ENCODE measurements around the gene ALG14.

ALG14 gene

DNA sequence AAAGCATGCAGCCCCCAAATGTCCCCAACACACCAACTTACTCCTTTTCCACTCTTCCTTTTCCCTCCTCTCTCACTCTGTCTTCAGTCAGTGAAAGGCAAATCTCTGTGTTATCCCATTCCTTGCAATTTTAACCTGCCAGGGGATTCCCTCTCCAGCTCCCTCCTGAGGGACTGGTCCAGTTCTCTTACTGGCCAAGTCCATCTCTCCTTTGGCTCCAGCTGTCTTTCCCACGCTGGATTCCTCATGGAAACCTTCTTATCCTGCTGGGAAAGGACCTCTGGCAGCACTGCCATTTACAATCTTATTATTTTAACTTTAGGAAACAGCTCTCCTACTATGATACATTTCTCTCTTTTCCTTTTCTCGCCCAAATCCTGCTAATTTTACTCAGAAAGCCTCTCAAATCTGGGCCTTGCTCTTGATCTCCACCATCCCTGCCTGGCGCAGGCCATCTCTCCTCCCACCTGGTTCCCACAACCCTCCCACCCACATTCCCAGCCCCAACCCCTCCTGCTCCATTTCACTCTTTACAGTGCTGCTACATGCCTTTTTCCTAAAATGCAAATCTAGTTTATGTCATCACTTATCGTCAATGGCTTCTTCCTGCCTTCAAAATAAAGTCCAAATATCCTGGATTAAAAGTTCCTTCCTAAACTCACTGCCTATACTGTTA is 73.2 kb downstream of the ALG14 start:
- CTCF ChIA-PET, result interaction anchor here (0.9 kb wide), 1 partner anchor 966 kb away, joined by 4 read pairs; no protein-coding TSS in a partner anchor
- Histone ChIP-seq H3K9me3 (ENCODE audit: control insufficient read depth, insufficient read depth, low read depth, low read length) (no peaks in the 10 kb centered on the region), H3K27ac (ENCODE audit: extremely low read depth, low read depth, low read length) (no peak overlapping the region), H3K4me1 (ENCODE audit: control insufficient read depth, insufficient read depth, low read length) (peaks cover 9% of the 10 kb centered on the region), H3K36me3 (ENCODE audit: control insufficient read depth in 2 of 2, insufficient read depth in 1 of 2, low read length in 2 of 2) (no peaks in the 10 kb centered on the region), H3K4me3 (ENCODE audit: low read depth, low read length) (no peak overlapping the region)
- POLR2A ChIA-PET, result no interaction called here
- TF ChIP-seq, protein P1, sequence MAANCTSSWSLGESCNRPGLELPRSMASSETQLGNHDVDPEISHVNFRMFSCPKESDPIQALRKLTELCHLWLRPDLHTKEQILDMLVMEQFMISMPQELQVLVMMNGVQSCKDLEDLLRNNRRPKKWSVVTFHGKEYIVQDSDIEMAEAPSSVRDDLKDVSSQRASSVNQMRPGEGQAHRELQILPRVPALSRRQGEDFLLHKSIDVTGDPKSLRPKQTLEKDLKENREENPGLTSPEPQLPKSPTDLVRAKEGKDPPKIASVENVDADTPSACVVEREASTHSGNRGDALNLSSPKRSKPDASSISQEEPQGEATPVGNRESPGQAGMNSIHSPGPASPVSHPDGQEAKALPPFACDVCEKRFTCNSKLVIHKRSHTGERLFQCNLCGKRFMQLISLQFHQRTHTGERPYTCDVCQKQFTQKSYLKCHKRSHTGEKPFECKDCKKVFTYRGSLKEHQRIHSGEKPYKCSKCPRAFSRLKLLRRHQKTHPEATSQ (tag by site-specific recombination; IDR thresholded peaks at IDR 0.05), result no peak
- TF ChIP-seq ZFHX2 (tag by site-specific recombination; conservative IDR thresholded peaks at IDR 0.05) (peak; percentile 80), ZNF521 (tag by site-specific recombination; IDR thresholded peaks at IDR 0.05) (no peak), EGR2 (tag by site-specific recombination; IDR thresholded peaks at IDR 0.05; ENCODE audit: low read depth) (peak; percentile 63), ZNF146 (tag by site-specific recombination; IDR thresholded peaks at IDR 0.05) (no peak), ZNF792 (tag by site-specific recombination; IDR thresholded peaks at IDR 0.05) (no peak), ZNF654 (tag by site-specific recombination; IDR thresholded peaks at IDR 0.05; ENCODE audit: low read depth) (no peak), ZNF561 (tag by site-specific recombination; IDR thresholded peaks at IDR 0.05; ENCODE audit: borderline replicate concordance) (no peak), ZNF169 (tag by site-specific recombination; IDR thresholded peaks at IDR 0.05) (no peak), ZNF596 (tag by site-specific recombination; IDR thresholded peaks at IDR 0.05) (no peak)
- TF ChIP-seq, protein P2, sequence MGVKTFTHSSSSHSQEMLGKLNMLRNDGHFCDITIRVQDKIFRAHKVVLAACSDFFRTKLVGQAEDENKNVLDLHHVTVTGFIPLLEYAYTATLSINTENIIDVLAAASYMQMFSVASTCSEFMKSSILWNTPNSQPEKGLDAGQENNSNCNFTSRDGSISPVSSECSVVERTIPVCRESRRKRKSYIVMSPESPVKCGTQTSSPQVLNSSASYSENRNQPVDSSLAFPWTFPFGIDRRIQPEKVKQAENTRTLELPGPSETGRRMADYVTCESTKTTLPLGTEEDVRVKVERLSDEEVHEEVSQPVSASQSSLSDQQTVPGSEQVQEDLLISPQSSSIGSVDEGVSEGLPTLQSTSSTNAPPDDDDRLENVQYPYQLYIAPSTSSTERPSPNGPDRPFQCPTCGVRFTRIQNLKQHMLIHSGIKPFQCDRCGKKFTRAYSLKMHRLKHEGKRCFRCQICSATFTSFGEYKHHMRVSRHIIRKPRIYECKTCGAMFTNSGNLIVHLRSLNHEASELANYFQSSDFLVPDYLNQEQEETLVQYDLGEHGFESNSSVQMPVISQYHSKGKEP (tag by site-specific recombination; IDR thresholded peaks at IDR 0.05), result no peak
- TF ChIP-seq, protein P3, sequence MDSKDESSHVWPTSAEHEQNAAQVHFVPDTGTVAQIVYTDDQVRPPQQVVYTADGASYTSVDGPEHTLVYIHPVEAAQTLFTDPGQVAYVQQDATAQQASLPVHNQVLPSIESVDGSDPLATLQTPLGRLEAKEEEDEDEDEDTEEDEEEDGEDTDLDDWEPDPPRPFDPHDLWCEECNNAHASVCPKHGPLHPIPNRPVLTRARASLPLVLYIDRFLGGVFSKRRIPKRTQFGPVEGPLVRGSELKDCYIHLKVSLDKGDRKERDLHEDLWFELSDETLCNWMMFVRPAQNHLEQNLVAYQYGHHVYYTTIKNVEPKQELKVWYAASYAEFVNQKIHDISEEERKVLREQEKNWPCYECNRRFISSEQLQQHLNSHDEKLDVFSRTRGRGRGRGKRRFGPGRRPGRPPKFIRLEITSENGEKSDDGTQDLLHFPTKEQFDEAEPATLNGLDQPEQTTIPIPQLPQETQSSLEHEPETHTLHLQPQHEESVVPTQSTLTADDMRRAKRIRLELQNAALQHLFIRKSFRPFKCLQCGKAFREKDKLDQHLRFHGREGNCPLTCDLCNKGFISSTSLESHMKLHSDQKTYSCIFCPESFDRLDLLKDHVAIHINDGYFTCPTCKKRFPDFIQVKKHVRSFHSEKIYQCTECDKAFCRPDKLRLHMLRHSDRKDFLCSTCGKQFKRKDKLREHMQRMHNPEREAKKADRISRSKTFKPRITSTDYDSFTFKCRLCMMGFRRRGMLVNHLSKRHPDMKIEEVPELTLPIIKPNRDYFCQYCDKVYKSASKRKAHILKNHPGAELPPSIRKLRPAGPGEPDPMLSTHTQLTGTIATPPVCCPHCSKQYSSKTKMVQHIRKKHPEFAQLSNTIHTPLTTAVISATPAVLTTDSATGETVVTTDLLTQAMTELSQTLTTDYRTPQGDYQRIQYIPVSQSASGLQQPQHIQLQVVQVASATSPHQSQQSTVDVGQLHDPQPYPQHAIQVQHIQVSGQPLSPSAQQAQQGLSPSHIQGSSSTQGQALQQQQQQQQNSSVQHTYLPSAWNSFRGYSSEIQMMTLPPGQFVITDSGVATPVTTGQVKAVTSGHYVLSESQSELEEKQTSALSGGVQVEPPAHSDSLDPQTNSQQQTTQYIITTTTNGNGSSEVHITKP (tag by site-specific recombination; IDR thresholded peaks at IDR 0.05), result no peak

DNA sequence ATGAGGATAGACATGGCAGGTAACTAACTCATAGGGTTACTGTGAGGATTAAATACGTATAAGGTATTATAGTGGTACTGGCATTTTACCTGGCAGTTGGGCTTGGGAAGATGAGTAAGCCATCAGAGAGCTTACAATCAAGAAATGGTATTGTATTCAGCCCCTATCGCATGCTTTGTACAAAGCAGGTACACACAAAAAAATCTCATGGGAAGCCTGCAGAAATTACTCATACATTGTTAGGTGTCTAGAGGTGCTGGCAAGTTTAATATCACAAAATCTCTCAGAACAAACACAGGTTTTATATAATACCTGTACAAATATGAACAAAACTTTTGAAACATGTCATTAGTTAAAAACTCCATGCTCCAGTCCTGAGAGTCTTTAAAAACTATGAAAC is 74.0 kb downstream of the ALG14 start:
- CTCF ChIA-PET, result interaction anchor here (0.5 to 1.0 kb wide), 3 partner anchors 12 to 965 kb away, joined by 4 to 5 read pairs (median 4); no protein-coding TSS in a partner anchor
- TF ChIP-seq, protein P4, sequence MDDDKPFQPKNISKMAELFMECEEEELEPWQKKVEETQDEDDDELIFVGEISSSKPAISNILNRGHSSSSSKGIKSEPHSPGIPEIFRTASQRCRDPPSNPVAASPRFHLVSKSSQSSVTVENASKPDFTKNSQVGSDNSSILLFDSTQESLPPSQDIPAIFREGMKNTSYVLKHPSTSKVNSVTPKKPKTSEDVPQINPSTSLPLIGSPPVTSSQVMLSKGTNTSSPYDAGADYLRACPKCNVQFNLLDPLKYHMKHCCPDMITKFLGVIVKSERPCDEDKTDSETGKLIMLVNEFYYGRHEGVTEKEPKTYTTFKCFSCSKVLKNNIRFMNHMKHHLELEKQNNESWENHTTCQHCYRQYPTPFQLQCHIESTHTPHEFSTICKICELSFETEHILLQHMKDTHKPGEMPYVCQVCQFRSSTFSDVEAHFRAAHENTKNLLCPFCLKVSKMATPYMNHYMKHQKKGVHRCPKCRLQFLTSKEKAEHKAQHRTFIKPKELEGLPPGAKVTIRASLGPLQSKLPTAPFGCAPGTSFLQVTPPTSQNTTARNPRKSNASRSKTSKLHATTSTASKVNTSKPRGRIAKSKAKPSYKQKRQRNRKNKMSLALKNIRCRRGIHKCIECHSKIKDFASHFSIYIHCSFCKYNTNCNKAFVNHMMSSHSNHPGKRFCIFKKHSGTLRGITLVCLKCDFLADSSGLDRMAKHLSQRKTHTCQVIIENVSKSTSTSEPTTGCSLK (tag by site-specific recombination; IDR thresholded peaks at IDR 0.05), result no peak
- TF ChIP-seq ZIC2 (tag by site-specific recombination; IDR thresholded peaks at IDR 0.05) (no peak), SCRT1 (tag by site-specific recombination; IDR thresholded peaks at IDR 0.05; ENCODE audit: borderline replicate concordance) (no peak), ZNF23 (tag by site-specific recombination; IDR thresholded peaks at IDR 0.05; ENCODE audit: borderline replicate concordance) (no peak), ZNF146 (tag by site-specific recombination; IDR thresholded peaks at IDR 0.05) (no peak), ZNF223 (tag by site-specific recombination; IDR thresholded peaks at IDR 0.05) (no peak), ZNF701 (tag by site-specific recombination; IDR thresholded peaks at IDR 0.05) (no peak), ZNF843 (tag by site-specific recombination; IDR thresholded peaks at IDR 0.05) (no peak), KLF1 (tag by site-specific recombination; IDR thresholded peaks at IDR 0.05) (no peak)
- TF ChIP-seq, protein P5, sequence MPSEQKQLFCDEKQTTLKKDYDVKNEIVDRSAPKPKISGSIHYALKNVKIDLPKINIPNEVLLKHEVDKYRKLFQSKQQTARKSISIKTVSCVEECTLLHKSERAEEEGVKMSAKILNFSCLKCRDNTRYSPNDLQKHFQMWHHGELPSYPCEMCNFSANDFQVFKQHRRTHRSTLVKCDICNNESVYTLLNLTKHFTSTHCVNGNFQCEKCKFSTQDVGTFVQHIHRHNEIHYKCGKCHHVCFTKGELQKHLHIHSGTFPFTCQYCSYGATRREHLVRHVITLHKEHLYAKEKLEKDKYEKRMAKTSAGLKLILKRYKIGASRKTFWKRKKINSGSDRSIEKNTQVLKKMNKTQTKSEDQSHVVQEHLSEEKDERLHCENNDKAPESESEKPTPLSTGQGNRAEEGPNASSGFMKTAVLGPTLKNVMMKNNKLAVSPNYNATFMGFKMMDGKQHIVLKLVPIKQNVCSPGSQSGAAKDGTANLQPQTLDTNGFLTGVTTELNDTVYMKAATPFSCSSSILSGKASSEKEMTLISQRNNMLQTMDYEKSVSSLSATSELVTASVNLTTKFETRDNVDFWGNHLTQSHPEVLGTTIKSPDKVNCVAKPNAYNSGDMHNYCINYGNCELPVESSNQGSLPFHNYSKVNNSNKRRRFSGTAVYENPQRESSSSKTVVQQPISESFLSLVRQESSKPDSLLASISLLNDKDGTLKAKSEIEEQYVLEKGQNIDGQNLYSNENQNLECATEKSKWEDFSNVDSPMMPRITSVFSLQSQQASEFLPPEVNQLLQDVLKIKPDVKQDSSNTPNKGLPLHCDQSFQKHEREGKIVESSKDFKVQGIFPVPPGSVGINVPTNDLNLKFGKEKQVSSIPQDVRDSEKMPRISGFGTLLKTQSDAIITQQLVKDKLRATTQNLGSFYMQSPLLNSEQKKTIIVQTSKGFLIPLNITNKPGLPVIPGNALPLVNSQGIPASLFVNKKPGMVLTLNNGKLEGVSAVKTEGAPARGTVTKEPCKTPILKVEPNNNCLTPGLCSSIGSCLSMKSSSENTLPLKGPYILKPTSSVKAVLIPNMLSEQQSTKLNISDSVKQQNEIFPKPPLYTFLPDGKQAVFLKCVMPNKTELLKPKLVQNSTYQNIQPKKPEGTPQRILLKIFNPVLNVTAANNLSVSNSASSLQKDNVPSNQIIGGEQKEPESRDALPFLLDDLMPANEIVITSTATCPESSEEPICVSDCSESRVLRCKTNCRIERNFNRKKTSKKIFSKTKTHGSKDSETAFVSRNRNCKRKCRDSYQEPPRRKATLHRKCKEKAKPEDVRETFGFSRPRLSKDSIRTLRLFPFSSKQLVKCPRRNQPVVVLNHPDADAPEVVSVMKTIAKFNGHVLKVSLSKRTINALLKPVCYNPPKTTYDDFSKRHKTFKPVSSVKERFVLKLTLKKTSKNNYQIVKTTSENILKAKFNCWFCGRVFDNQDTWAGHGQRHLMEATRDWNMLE (tag by site-specific recombination; conservative IDR thresholded peaks at IDR 0.05; ENCODE audit: low read depth), result no peak

More for the DNA sequence above, 74.0 kb downstream of the ALG14 start:
- POLR2A ChIA-PET, result no interaction called here
- Histone ChIP-seq H3K4me3 (ENCODE audit: low read depth, low read length) (no peak overlapping the region), H3K27ac (ENCODE audit: extremely low read depth, low read depth, low read length) (no peak overlapping the region), H3K36me3 (ENCODE audit: control insufficient read depth in 2 of 2, insufficient read depth in 1 of 2, low read length in 2 of 2) (no peaks in the 10 kb centered on the region), H3K9me3 (ENCODE audit: control insufficient read depth, insufficient read depth, low read depth, low read length) (no peaks in the 10 kb centered on the region), H3K4me1 (ENCODE audit: control insufficient read depth, insufficient read depth, low read length) (peaks cover 17% of the 10 kb centered on the region)

Measured in HEK293 (cell line).